SH-SY5Y (cell line): Measurements from ENCODE around the gene AGO1.

Experiments
- GATA2 ChIP-seq: IDR thresholded peaks from 2 replicates; pipeline ENCODE4 v1.6.1; 2011; ENCODE audit warnings: mild to moderate bottlenecking, low read depth, low read length
- GATA3 ChIP-seq: IDR thresholded peaks from 2 replicates; pipeline ENCODE4 v1.6.1; 2011; ENCODE audit warnings: low read depth, mild to moderate bottlenecking, low read length, moderate library complexity

- TF ChIP-seq GATA3 (no peak), GATA2 (no peak)
Measured at GRCh38 chr1:35876988-35877387, 6.0 kb upstream of the AGO1 start.
